Tibial nerve (tissue), 4 donors: ENCODE measurements around the gene HPRT1.

Experiments used
- EP300 ChIP-seq, 2 donors: sonication (generic); formaldehyde crosslinking; IDR thresholded peaks; one replicate each; pipeline ENCODE4 v1.6.1; 2017; ENCODE audit warnings: antibody characterized with exemption in 2 of 2, mild to moderate bottlenecking in 1 of 2
- POLR2A ChIP-seq, 2 donors: fragments of 450-650 bp; IDR thresholded peaks; one replicate each; pipeline ENCODE4 v1.6.1; 2017; ENCODE audit warnings: antibody characterized with exemption in 2 of 2, mild to moderate bottlenecking in 2 of 2, moderate library complexity in 2 of 2
- TF ChIP-seq, protein P1 (sequence below), 5 experiments: fragments of 200-600 bp in 3 of 5; fragments of 450-650 bp in 2 of 5; sonication (generic) in 3 of 5; IDR thresholded peaks; one replicate each; pipeline ENCODE4 v1.5.1; 2016 to 2019; ENCODE audit warnings: antibody characterized with exemption in 5 of 5, mild to moderate bottlenecking in 3 of 5, moderate library complexity in 2 of 5

DNA sequence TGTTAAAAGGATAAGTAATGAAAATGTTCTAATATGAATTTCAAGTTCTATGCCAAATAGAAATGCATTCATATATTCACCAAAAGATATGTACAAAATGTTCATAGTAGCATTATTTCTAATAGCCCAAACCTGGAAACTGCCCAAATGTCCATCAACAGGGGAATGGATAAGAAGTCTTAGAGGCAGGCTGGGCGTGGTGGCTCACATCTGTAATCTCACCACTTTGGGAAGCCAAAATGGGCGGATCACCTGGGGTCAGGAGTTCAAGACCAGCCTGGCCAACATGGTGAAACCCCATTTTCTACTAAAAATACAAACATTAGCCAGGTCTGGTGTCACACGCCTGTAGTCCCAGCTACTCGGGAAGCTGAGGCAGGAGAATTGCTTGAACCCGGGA lies 2.3 kb upstream of the HPRT1 start:
- TF ChIP-seq, protein P1, sequence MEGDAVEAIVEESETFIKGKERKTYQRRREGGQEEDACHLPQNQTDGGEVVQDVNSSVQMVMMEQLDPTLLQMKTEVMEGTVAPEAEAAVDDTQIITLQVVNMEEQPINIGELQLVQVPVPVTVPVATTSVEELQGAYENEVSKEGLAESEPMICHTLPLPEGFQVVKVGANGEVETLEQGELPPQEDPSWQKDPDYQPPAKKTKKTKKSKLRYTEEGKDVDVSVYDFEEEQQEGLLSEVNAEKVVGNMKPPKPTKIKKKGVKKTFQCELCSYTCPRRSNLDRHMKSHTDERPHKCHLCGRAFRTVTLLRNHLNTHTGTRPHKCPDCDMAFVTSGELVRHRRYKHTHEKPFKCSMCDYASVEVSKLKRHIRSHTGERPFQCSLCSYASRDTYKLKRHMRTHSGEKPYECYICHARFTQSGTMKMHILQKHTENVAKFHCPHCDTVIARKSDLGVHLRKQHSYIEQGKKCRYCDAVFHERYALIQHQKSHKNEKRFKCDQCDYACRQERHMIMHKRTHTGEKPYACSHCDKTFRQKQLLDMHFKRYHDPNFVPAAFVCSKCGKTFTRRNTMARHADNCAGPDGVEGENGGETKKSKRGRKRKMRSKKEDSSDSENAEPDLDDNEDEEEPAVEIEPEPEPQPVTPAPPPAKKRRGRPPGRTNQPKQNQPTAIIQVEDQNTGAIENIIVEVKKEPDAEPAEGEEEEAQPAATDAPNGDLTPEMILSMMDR (IDR thresholded peaks at IDR 0.05), result no peak
- TF ChIP-seq POLR2A (IDR thresholded peaks at IDR 0.05) (no peak), EP300 (IDR thresholded peaks at IDR 0.05) (no peak)
